Mesenchymal stem cell (in vitro differentiated cells and primary cell): Measurements from ENCODE around the gene NPAS2.
A peak's percentile ranks its signal among the peaks of the same experiment; 100 is the strongest.

Experiments
- DNase-seq: peaks from one replicate; pipeline ENCODE4 v3.0.0-alpha.2; 2013
- H2AFZ ChIP-seq: one replicate; pipeline ENCODE4 v1.6.1; 2013; ENCODE audit warnings: low read depth, mild to moderate bottlenecking, control low read depth, inconsistent platforms, low read length, moderate library complexity
- H2AK5ac ChIP-seq: 2 replicates; pipeline ENCODE4 v1.6.1; 2013; ENCODE audit warnings: low read length, moderate library complexity, mild to moderate bottlenecking, inconsistent platforms; ENCODE audit not compliant: severe bottlenecking
- H2BK120ac ChIP-seq: one replicate; pipeline ENCODE4 v1.6.1; 2013; ENCODE audit warnings: low read depth, mild to moderate bottlenecking, inconsistent platforms, low read length, moderate library complexity
- H2BK12ac ChIP-seq, 2 experiments: one replicate each; pipeline ENCODE4 v1.6.1; 2013; ENCODE audit warnings: inconsistent platforms in 2 of 2, low read length in 2 of 2, mild to moderate bottlenecking in 2 of 2, moderate library complexity in 2 of 2, control low read depth in 1 of 2
- H2BK15ac ChIP-seq: one replicate; pipeline ENCODE4 v1.6.1; 2013; ENCODE audit warnings: mild to moderate bottlenecking, low read depth, inconsistent platforms; ENCODE audit not compliant: poor library complexity, severe bottlenecking
- H2BK5ac ChIP-seq: 2 replicates; pipeline ENCODE4 v1.6.1; 2013; ENCODE audit warnings: low read depth, mild to moderate bottlenecking, low read length, control low read depth, inconsistent platforms; ENCODE audit not compliant: poor library complexity, severe bottlenecking
- H3K14ac ChIP-seq, 2 experiments: one replicate each; pipeline ENCODE4 v1.6.1; 2013; ENCODE audit warnings: inconsistent platforms in 2 of 2, low read length in 2 of 2, control low read depth in 1 of 2, mild to moderate bottlenecking in 1 of 2, moderate library complexity in 1 of 2
- H3K18ac ChIP-seq, 2 experiments: one replicate each; pipeline ENCODE4 v1.6.1; 2013; ENCODE audit warnings: inconsistent platforms in 2 of 2, low read length in 2 of 2, control low read depth in 1 of 2, low read depth in 1 of 2, mild to moderate bottlenecking in 1 of 2
- H3K23ac ChIP-seq, 2 experiments: one replicate each; pipeline ENCODE4 v1.6.1; 2013; ENCODE audit warnings: inconsistent platforms in 2 of 2, low read length in 2 of 2, mild to moderate bottlenecking in 2 of 2, moderate library complexity in 2 of 2, control low read depth in 1 of 2
- H3K27ac ChIP-seq: 2 replicates; pipeline ENCODE4 v1.5.1; 2013; ENCODE audit warnings: mild to moderate bottlenecking, moderate library complexity, low read length, control low read depth, inconsistent platforms; ENCODE audit not compliant: poor library complexity, severe bottlenecking
- H3K27me3 ChIP-seq, 2 experiments: 2 replicates each; pipeline versions ENCODE4 v1.6.1 to v1.7.0; 2013; ENCODE audit warnings: low read length in 2 of 2, mild to moderate bottlenecking in 2 of 2, moderate library complexity in 2 of 2, control low read depth in 1 of 2, inconsistent platforms in 1 of 2; ENCODE audit not compliant: control insufficient read depth in 1 of 2, insufficient read depth in 1 of 2
- H3K36me3 ChIP-seq, 2 experiments: 2 replicates each; pipeline versions ENCODE4 v1.6.1 to v1.7.0; 2013; ENCODE audit warnings: low read length in 2 of 2, control low read depth in 1 of 2, inconsistent platforms in 1 of 2, low read depth in 1 of 2, mild to moderate bottlenecking in 1 of 2; ENCODE audit not compliant: insufficient read depth in 2 of 2, control insufficient read depth in 1 of 2
- H3K4ac ChIP-seq, 2 experiments: one replicate each; pipeline ENCODE4 v1.6.1; 2013; ENCODE audit warnings: inconsistent platforms in 2 of 2, low read length in 2 of 2, mild to moderate bottlenecking in 2 of 2, moderate library complexity in 2 of 2, control low read depth in 1 of 2, low read depth in 1 of 2
- H3K4me1 ChIP-seq: 2 replicates; pipeline ENCODE4 v1.6.1; 2013; ENCODE audit warnings: low read depth, low read length, control low read depth; ENCODE audit not compliant: control insufficient read depth, insufficient read depth
- H3K4me2 ChIP-seq: 2 replicates; pipeline ENCODE4 v1.6.1; 2013; ENCODE audit warnings: low read length, mild to moderate bottlenecking, inconsistent platforms; ENCODE audit not compliant: poor library complexity, severe bottlenecking
- H3K4me3 ChIP-seq, 2 experiments: 2 replicates each; pipeline versions ENCODE4 v1.5.1 to v1.7.0; 2013; ENCODE audit warnings: low read length in 2 of 2, mild to moderate bottlenecking in 2 of 2, control low read depth in 1 of 2, low read depth in 1 of 2; ENCODE audit not compliant: insufficient read depth in 1 of 2
- H3K79me1 ChIP-seq: replicated peaks from 2 replicates; pipeline ENCODE4 v1.6.1; 2013; ENCODE audit warnings: mild to moderate bottlenecking, control low read depth, low read length, inconsistent platforms; ENCODE audit not compliant: poor library complexity, severe bottlenecking
- H3K9ac ChIP-seq: 2 replicates; pipeline ENCODE4 v1.7.0; 2013; ENCODE audit warnings: mild to moderate bottlenecking, low read length, moderate library complexity
- H3K9me3 ChIP-seq: 2 replicates; pipeline ENCODE4 v1.7.0; 2013; ENCODE audit warnings: mild to moderate bottlenecking, low read length; ENCODE audit not compliant: control insufficient read depth
- H4K8ac ChIP-seq: one replicate; pipeline ENCODE4 v1.6.1; 2013; ENCODE audit warnings: inconsistent platforms, mild to moderate bottlenecking, low read length, moderate library complexity
- H4K91ac ChIP-seq: one replicate; pipeline ENCODE4 v1.6.1; 2013; ENCODE audit warnings: mild to moderate bottlenecking, low read length, inconsistent platforms
- WGBS: methylation state at CpG from one replicate; pipeline ENCODE4 v1.1.7; 2013; ENCODE audit warnings: mixed read lengths; 5-methylcytosine and 5-hydroxymethylcytosine counted together

NPAS2 gene

DNA sequence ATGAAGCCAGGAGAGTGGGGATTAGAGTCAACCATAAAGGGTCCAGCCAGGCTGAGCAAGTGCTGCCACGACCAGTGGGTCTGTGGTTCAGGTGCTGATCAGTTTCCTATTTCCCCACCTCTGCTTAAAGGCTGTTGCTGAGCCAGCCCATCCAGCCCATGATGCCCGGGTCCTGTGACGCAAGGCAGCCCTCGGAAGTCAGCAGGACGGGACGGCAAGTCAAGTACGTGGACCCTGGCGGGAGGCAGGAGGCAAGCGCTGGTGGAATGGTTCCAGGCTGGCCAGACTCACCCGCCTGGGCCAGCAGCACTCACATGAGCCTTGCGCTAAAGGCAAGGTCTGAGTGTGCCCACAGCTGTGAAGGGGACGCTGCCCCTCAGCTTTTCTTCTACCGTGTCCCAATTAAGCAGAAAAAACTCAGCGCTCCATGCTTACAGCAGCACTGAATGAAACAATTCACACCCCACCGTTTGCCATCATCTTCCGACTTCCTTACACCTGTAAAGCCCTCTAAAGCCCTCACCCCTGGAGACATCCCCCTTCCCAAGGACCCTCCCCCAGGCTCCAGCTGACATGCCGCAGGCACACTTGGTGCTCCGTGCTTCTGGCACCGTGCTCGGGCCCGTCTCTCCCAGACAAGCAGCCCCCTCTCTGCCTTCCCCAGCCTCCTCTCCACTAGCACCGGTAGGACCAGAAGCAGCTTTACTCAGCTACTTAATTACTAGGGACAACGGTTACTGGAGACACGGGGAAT, 170.9 kb downstream of the NPAS2 start:
- Histone ChIP-seq H2BK5ac (no peak overlapping the region), H3K4me1 (no peaks in the 10 kb centered on the region), H3K14ac (no peak overlapping the region), H3K9me3 (no peaks in the 10 kb centered on the region), H2BK12ac (no peak overlapping the region), H4K91ac (peak overlapping the region; percentile 53), H3K23ac (peak overlapping the region in 1 of 2 experiments; percentile 3), H3K9ac (no peak overlapping the region), H2AK5ac (no peak overlapping the region), H3K79me1 (no peaks in the 10 kb centered on the region), H2AFZ (no peak overlapping the region), H3K18ac (no peak overlapping the region), H3K4me3 (no peak overlapping the region), H3K4ac (peak overlapping the region in 1 of 2 experiments; percentile 17), H2BK15ac (no peak overlapping the region), H2BK120ac (no peak overlapping the region), H3K36me3 (peaks cover 0 to 31% of the 10 kb centered on the region in 2 experiments), H3K4me2 (no peak overlapping the region), H3K27ac (no peak overlapping the region), H4K8ac (no peak overlapping the region), H3K27me3 (peaks cover 0 to 5% of the 10 kb centered on the region in 2 experiments)
- no peak for DNase-seq
- WGBS, result 87% methylated on average over 23 of the region's 24 CpGs

DNA sequence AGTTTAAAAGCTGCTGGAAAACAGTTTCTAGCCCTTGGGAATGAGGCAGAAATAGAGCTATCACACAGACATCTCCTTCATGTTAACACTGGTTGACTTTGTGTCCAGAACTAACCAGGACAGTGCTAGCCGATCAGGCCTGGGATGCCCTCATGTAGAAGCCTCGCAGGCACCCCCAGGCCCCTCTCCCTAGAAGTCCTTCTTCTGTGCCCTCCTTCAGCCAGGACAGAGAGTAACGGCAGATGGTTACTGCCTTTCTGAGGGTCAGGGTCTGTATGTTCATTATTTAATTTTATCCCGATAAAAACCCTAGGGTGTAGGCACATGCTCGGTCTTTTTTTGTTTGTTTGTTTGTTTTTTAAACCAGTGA, 171.4 kb downstream of the NPAS2 start:
- WGBS, result 96% methylated on average over 5 of the region's 5 CpGs
- Histone ChIP-seq H3K36me3 (peaks cover 0 to 34% of the 10 kb centered on the region in 2 experiments), H4K91ac (no peak overlapping the region), H3K9me3 (no peaks in the 10 kb centered on the region), H2AK5ac (no peak overlapping the region), H3K4me1 (no peaks in the 10 kb centered on the region), H3K4ac (no peak overlapping the region), H4K8ac (no peak overlapping the region), H3K79me1 (no peaks in the 10 kb centered on the region), H2BK5ac (no peak overlapping the region), H3K9ac (no peak overlapping the region), H3K4me3 (no peak overlapping the region), H2BK12ac (no peak overlapping the region), H3K14ac (no peak overlapping the region), H3K27me3 (peaks cover 0 to 5% of the 10 kb centered on the region in 2 experiments), H3K18ac (no peak overlapping the region), H2AFZ (no peak overlapping the region), H3K27ac (no peak overlapping the region), H3K4me2 (no peak overlapping the region), H2BK120ac (no peak overlapping the region), H3K23ac (no peak overlapping the region), H2BK15ac (no peak overlapping the region)
- DNase-seq, result no peak

DNA sequence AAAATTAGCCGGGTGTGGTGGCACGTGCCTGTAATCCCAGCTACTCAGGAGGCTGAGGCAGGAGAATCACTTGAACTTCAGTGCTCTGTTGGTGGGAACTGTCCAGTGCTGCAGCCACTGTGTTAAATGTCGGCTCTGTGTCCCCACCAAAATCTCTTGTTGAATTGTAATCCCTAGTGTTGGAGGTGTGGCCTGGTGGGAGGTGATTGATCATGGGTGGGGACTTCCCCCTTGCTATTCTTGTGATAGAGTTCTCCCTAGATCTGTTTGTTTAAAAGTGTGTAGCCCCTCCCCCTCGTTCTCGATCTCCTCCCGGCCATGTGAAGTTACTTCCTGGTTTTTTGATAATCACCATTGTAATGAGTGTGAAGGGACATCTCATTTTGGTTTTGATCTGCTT, 172.3 kb downstream of the NPAS2 start:
- Histone ChIP-seq H3K18ac (no peak overlapping the region), H3K14ac (no peak overlapping the region), H4K91ac (no peak overlapping the region), H2AK5ac (no peak overlapping the region), H2BK12ac (no peak overlapping the region), H3K9ac (no peak overlapping the region), H3K79me1 (no peaks in the 10 kb centered on the region), H2BK15ac (no peak overlapping the region), H2BK120ac (no peak overlapping the region), H2BK5ac (no peak overlapping the region), H3K4me2 (no peak overlapping the region), H3K36me3 (peaks cover 0 to 34% of the 10 kb centered on the region in 2 experiments), H3K4me3 (no peak overlapping the region), H3K27ac (no peak overlapping the region), H3K23ac (no peak overlapping the region), H3K4ac (no peak overlapping the region), H3K4me1 (no peaks in the 10 kb centered on the region), H3K27me3 (peaks cover 0 to 5% of the 10 kb centered on the region in 2 experiments), H3K9me3 (no peaks in the 10 kb centered on the region), H4K8ac (no peak overlapping the region), H2AFZ (no peak overlapping the region)
- WGBS, result 91% methylated on average over 6 of the region's 6 CpGs
- DNase-seq, result no peak

DNA sequence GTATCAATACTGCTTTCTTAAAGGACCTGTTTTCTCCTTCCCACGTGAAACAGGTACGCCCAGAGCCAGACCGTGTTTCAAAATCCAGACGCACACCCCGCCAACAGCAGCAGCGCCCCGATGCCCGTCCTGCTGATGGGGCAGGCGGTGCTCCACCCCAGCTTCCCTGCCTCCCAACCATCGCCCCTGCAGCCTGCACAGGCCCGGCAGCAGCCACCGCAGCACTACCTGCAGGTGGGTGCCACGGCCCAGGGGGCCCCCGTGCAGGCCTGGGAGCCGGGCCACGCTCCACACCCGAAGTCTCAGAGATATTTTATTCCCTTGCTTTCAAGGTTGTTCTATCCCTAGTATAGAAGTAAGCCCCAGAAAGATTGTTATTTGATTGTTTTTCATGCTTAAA, 173.4 kb downstream of the NPAS2 start:
- Histone ChIP-seq H3K9me3 (no peaks in the 10 kb centered on the region), H3K4me3 (no peak overlapping the region), H2BK12ac (no peak overlapping the region), H3K27ac (no peak overlapping the region), H2BK15ac (no peak overlapping the region), H3K14ac (no peak overlapping the region), H3K79me1 (no peaks in the 10 kb centered on the region), H2BK120ac (no peak overlapping the region), H2AK5ac (no peak overlapping the region), H2BK5ac (no peak overlapping the region), H3K4ac (no peak overlapping the region), H4K8ac (no peak overlapping the region), H3K18ac (no peak overlapping the region), H3K4me1 (no peaks in the 10 kb centered on the region), H2AFZ (no peak overlapping the region), H3K36me3 (peaks cover 0 to 27% of the 10 kb centered on the region in 2 experiments), H3K27me3 (peaks cover 0 to 5% of the 10 kb centered on the region in 2 experiments), H4K91ac (no peak overlapping the region), H3K9ac (no peak overlapping the region), H3K4me2 (no peak overlapping the region), H3K23ac (no peak overlapping the region)
- WGBS, result 93% methylated on average over 17 of the region's 17 CpGs
- no peak for DNase-seq
